ENCODE measurements around the gene SP6. TPM values are rescaled to one million over a fixed set of nuclear protein-coding genes. Genes with fewer than 3 reads are reported as not detected.

Gene SP6
- polyA plus RNA-seq, 1 experiment = 0.05 TPM

GRCh38 chr17:47829870-47830269, 21.1 kb downstream of the SP6 start:
- Histone ChIP-seq H3K4me3 (ENCODE audit: low read depth, low read length) (no peak overlapping the region), H3K36me3 (ENCODE audit: control insufficient read depth, insufficient read depth, low read length) (peaks cover 10% of the 10 kb centered on the region; the same call in 1 of the 2 replicates), H3K27me3 (ENCODE audit: control insufficient read depth, insufficient read depth, low read length) (no peaks in the 10 kb centered on the region)
- TF ChIP-seq CTCF (IDR thresholded peaks at IDR 0.05; ENCODE audit: insufficient read depth, low read depth, low read length) = no peak
- ChIA-PET CTCF (interaction anchor here (1.1 to 3.0 kb wide), 2 partner anchors 12 to 14 kb away, joined by 3 to 17 read pairs; partner anchors contain the start of gene SCRN2), POLR2A (no interaction called here)
- no peak for DNase-seq (ENCODE audit: low read depth)

- peaks cover 20% of the 10 kb centered on the region for H3K36me3 ChIP-seq (ENCODE audit: control insufficient read depth, insufficient read depth, low read length)
- no peak overlapping the region for H3K4me3 ChIP-seq (ENCODE audit: low read depth, low read length)
- no peak for DNase-seq (ENCODE audit: low read depth)
- TF ChIP-seq CTCF (IDR thresholded peaks at IDR 0.05; ENCODE audit: insufficient read depth, low read depth, low read length) = no peak
- CTCF ChIA-PET = interaction anchor here (1.3 kb wide), 1 partner anchor 19 kb away, joined by 6 read pairs; no protein-coding TSS in a partner anchor
- H3K27me3 ChIP-seq (ENCODE audit: control insufficient read depth, insufficient read depth, low read length) = no peaks in the 10 kb centered on the region
- POLR2A ChIA-PET = interaction anchor here (0.6 kb wide), 1 partner anchor 56 kb away, joined by 5 read pairs; no protein-coding TSS in a partner anchor
These were observed 27.4 kb downstream of the SP6 start for GRCh38 chr17:47823519-47823918.

- Histone ChIP-seq H3K4me3 (ENCODE audit: low read depth, low read length) (no peak overlapping the region), H3K27me3 (ENCODE audit: control insufficient read depth, insufficient read depth, low read length) (no peaks in the 10 kb centered on the region), H3K36me3 (ENCODE audit: control insufficient read depth, insufficient read depth, low read length) (peaks cover 22% of the 10 kb centered on the region)
- no peak for DNase-seq (ENCODE audit: low read depth)
- no peak for TF ChIP-seq CTCF (IDR thresholded peaks at IDR 0.05; ENCODE audit: insufficient read depth, low read depth, low read length)
- ChIA-PET POLR2A (interaction anchor here (0.9 kb wide), 1 partner anchor 9 kb away, joined by 3 read pairs; the partner anchor contains the start of genes LRRC46 and MRPL10), CTCF (interaction anchor here (1.3 kb wide), 1 partner anchor 20 kb away, joined by 6 read pairs; no protein-coding TSS in a partner anchor)
These were observed 28.2 kb downstream of the SP6 start for GRCh38 chr17:47822785-47823184.

- H3K36me3 ChIP-seq (ENCODE audit: control insufficient read depth, insufficient read depth, low read length) = peaks cover 24% of the 10 kb centered on the region
- TF ChIP-seq CTCF (IDR thresholded peaks at IDR 0.05; ENCODE audit: insufficient read depth, low read depth, low read length) = peak; percentile 24; the same call in 1 of the 2 replicates
- no peaks in the 10 kb centered on the region for H3K27me3 ChIP-seq (ENCODE audit: control insufficient read depth, insufficient read depth, low read length)
- ChIA-PET CTCF (interaction anchor here (0.8 to 1.3 kb wide), 4 partner anchors 10 to 21 kb away, joined by 3 to 6 read pairs (median 5); partner anchors contain the start of genes LRRC46 and MRPL10), POLR2A (interaction anchor here (0.8 kb wide), 1 partner anchor 10 kb away, joined by 3 read pairs; the partner anchor contains the start of genes LRRC46 and MRPL10)
- peak; percentile 38 for DNase-seq (ENCODE audit: low read depth)
- peak within 1 kb of the TSS; percentile 64 for H3K4me3 ChIP-seq (ENCODE audit: low read depth, low read length)
These were observed 29.3 kb downstream of the SP6 start, which contains the start of gene OSBPL7 for GRCh38 chr17:47821424-47822391. TSS of gene OSBPL7 (minus strand) at chr17:47821794. CDS start at chr17:47820278, 1,516 bp downstream.

- ChIA-PET POLR2A (no interaction called here), CTCF (interaction anchor here (0.8 to 1.2 kb wide), 3 partner anchors 10 to 18 kb away, joined by 3 to 6 read pairs (median 4); partner anchors contain the start of genes LRRC46 and MRPL10)
- peaks cover 22% of the 10 kb centered on the region for H3K36me3 ChIP-seq (ENCODE audit: control insufficient read depth, insufficient read depth, low read length)
- H3K4me3 ChIP-seq (ENCODE audit: low read depth, low read length) = peak overlapping the region; percentile 64
- H3K27me3 ChIP-seq (ENCODE audit: control insufficient read depth, insufficient read depth, low read length) = no peaks in the 10 kb centered on the region
- DNase-seq (ENCODE audit: low read depth) = no peak
- TF ChIP-seq CTCF (IDR thresholded peaks at IDR 0.05; ENCODE audit: insufficient read depth, low read depth, low read length) = no peak
These were observed 29.9 kb downstream of the SP6 start for GRCh38 chr17:47821031-47821423.
